Neural crest cell (in vitro differentiated cells): ENCODE measurements around the gene WSB2. TPM values are rescaled to one million over a fixed set of nuclear protein-coding genes. Genes with fewer than 3 reads are reported as not detected.
A peak's percentile ranks its signal among the peaks of the same experiment; 100 is the strongest.

Experiments
- DNase-seq: peaks from one replicate; pipeline ENCODE4 v3.0.0; 2021; ENCODE audit warnings: low read depth, mixed read lengths, low spot score
- H3K27ac Mint-ChIP-seq: one replicate; pipeline ENCODE4 v1.8.0; 2021; ENCODE audit warnings: mild to moderate bottlenecking, mixed read lengths; ENCODE audit not compliant: unreplicated experiment
- H3K27me3 Mint-ChIP-seq: 2 replicates; pipeline ENCODE4 v1.8.0; 2021; ENCODE audit warnings: low read depth, mild to moderate bottlenecking, mixed read lengths
- H3K36me3 Mint-ChIP-seq: 2 replicates; pipeline ENCODE4 v1.8.0; 2021; ENCODE audit warnings: low read depth, mild to moderate bottlenecking, mixed read lengths
- H3K4me1 Mint-ChIP-seq: 2 replicates; pipeline ENCODE4 v1.8.0; 2021; ENCODE audit warnings: mixed read lengths
- H3K4me3 Mint-ChIP-seq: one replicate; pipeline ENCODE4 v1.8.0; 2021; ENCODE audit warnings: mild to moderate bottlenecking, mixed read lengths
- H3K9me3 Mint-ChIP-seq: 2 replicates; pipeline ENCODE4 v1.8.0; 2021; ENCODE audit warnings: mixed read lengths
- CTCF ChIP-seq: fragments of 200-600 bp; sonication (generic); conservative IDR thresholded peaks from 2 replicates; pipeline ENCODE4 v1.5.0; 2021; ENCODE audit warnings: antibody characterized with exemption, mild to moderate bottlenecking
- total RNA-seq: library from RNA; stranded (reverse); gene quantifications from 2 replicates; pipeline ENCODE4 v1.2.1, GENCODE V29; 2021

The WSB2 gene
- total RNA-seq, 1 donor from 2014 or later: 78.6 TPM

GRCh38 chr12:117998719-117999118 lies 62.3 kb downstream of the WSB2 start:
- H3K4me3 Mint-ChIP-seq: no peak overlapping the region
- H3K36me3 Mint-ChIP-seq: no peaks in the 10 kb centered on the region
- peaks cover 4% of the 10 kb centered on the region for H3K9me3 Mint-ChIP-seq
- no peaks in the 10 kb centered on the region for H3K27me3 Mint-ChIP-seq
- H3K27ac Mint-ChIP-seq: no peak overlapping the region
- DNase-seq: no peak
- TF ChIP-seq CTCF: no peak
- H3K4me1 Mint-ChIP-seq: peaks cover 9% of the 10 kb centered on the region

DNA sequence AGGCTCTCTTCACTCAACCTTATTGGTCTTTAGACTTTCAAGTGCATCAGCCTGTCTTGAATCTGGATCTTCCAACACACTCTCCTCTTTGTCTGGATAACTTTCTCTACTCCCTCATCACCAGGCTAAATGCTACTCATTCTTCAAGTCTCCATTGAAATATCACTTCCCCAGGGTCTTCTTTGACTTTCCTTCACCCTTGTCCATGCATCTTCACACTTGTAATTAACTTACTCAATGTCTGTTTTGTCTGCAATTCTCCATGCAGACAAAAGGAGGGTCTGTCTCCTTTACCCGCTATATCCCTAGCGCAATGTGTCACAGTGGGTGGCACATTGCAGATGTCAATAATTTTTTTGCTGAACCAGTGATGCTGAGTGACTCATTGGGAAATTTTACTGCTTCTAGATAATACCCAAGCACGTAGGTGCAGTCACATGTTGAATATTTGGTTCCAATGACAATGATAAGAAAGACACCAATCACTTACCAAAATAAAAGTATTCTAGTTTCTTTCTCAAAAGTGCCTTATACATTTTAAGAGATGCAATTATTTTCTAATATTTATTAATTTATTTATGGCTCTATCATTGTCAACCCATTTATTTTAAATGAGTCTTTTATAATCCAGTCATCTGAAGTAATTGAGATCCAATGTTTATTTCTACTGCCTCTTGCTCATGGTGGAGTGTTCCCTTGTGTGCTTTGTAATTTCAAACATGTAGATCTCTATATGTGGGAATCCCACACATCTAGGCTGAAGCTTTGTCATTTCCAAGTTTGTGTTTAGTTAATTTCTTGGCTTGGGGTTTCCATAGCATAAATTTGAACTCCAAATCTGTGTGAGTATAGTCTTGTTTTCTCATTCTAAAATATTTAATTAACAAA lies 66.2 kb downstream of the WSB2 start:
- Mint-ChIP-seq H3K4me1 (peaks cover 10% of the 10 kb centered on the region), H3K4me3 (peak overlapping the region; percentile 0), H3K27ac (no peak overlapping the region), H3K36me3 (no peaks in the 10 kb centered on the region), H3K27me3 (no peaks in the 10 kb centered on the region), H3K9me3 (peaks cover 4% of the 10 kb centered on the region)
- DNase-seq: no peak
- TF ChIP-seq CTCF: no peak

DNA sequence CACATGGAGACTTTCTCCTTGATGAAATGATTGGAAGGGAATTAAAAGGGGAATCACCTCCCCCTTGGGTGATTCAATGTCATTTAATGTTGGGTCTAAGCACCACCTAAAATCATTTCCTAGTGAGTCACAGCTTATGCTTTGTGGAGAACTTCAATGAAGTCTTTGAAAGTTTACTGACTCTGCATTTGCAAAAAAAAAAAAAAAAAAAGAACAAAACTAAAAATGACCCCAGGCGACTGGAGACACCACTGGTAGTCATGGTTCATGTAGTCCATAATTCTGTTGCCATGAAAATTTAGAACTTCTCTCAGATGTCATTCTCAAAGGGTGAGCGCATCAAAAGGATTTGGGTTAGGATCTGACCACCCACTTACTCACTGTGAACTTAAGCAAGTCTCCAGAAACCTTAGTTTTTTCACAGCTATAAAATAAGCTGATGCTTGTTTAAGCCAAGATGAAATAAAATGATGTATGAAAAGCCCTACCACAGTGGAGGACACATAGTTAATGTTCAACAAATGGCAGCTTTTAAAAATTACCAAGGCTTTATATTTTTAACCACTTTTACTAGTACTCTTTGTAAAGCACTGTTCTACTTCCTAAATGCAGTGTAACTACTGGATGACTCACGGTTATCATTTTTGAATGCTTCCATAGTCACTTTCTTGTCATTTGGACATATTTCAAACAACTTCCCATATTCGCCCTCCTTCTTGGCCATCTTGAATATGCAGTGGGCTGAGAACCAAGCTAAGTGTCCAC lies 74.1 kb downstream of the WSB2 start:
- no peak for DNase-seq
- TF ChIP-seq CTCF: no peak
- no peak overlapping the region for H3K4me3 Mint-ChIP-seq
- no peaks in the 10 kb centered on the region for H3K36me3 Mint-ChIP-seq
- H3K9me3 Mint-ChIP-seq: no peaks in the 10 kb centered on the region
- H3K4me1 Mint-ChIP-seq: peaks cover 9% of the 10 kb centered on the region
- H3K27ac Mint-ChIP-seq: no peak overlapping the region
- no peaks in the 10 kb centered on the region for H3K27me3 Mint-ChIP-seq

- DNase-seq: no peak
- H3K27ac Mint-ChIP-seq: no peak overlapping the region
- H3K4me1 Mint-ChIP-seq: peaks cover 9% of the 10 kb centered on the region
- H3K36me3 Mint-ChIP-seq: no peaks in the 10 kb centered on the region
- no peak overlapping the region for H3K4me3 Mint-ChIP-seq
- no peaks in the 10 kb centered on the region for H3K9me3 Mint-ChIP-seq
- no peaks in the 10 kb centered on the region for H3K27me3 Mint-ChIP-seq
- no peak for TF ChIP-seq CTCF
These were observed 75.8 kb downstream of the WSB2 start for GRCh38 chr12:117985182-117985581.

Other genes with a start within 250 kb of the WSB2 start
- gene KSR2, start 92.2 kb downstream of the WSB2 start, total RNA-seq: 0.14 and 0.33 TPM in 2 replicates
- 52.6 and 53.0 TPM in 2 replicates for gene RFC5, start 44.5 kb downstream of the WSB2 start, total RNA-seq
- 26.8 and 30.1 TPM in 2 replicates for gene VSIG10, start 42.8 kb upstream of the WSB2 start, total RNA-seq
- gene PEBP1, start 74.9 kb upstream of the WSB2 start, total RNA-seq: 305 and 317 TPM in 2 replicates